ENCODE data around the gene FUT4. TPM values are rescaled to one million over a fixed set of nuclear protein-coding genes. Genes with fewer than 3 reads are reported as not detected.
"Not testable (repeated sequence)": the region's sequence is repeated elsewhere in the genome, so short reads cannot be mapped to it uniquely, and the experiment has no call there.

The FUT4 gene
- polyA plus RNA-seq, 5 donors: 6.7 to 8.3 (median 7.0) TPM

DNA sequence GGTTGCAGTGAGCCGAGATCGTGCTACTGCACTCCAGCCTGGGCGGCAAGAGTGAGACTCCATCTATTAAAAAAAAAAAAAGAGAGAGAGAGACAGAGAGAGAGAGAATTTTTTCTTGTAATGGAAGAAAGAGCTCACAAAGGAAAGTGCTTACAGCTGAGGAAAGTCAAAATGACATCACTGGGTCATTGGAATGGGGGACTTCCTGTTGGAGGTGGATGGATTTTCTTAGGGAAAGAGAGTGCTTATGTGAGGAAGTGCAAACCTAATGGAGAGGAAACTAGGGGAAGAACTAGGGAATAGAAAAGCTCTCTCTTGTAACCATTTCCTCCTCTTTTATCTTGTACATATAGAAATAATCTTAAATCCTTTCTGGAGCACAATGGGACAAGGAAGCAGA lies 17.1 kb downstream of the FUT4 start:
- no peak for DNase-seq

- DNase-seq: no peak
These were observed 19.6 kb downstream of the FUT4 start for GRCh38 chr11:94563176-94563847.

DNA sequence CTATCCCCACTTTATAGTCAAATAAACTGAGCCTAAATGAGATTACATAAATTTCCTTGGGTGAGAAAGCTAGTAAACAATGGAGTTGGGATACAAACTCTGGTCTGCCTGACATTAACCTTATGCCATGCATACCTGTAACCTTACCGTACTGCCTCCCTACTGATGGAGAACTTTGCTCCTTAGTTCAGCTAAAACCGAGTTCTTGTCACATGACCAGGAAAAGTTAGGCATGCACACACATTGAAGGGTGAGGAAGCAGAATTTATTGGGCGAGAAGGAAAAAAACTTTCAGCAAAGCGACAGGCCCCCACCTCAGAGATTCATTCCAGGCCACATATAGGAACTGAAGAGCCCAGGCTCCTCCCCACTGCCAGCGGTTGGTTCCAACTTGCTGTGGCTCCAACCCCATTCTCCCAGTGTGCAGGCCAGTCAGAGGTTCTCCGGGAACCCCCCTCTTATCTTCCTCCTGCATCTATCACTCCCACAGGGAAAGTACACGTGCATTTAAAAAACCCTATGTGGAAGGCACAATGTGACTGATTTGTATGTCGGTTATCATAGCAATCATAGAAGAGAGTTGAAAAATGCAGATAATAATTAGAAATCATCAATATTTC lies 20.2 kb downstream of the FUT4 start:
- no peak for DNase-seq

GRCh38 chr11:94567181-94567670 lies 23.5 kb downstream of the FUT4 start, which contains the start of gene PIWIL4:
Gene PIWIL4, plus strand, starts transcription at chr11:94567368. Its CDS starts 151 bp downstream, at chr11:94567519.
- no peak for DNase-seq

DNA sequence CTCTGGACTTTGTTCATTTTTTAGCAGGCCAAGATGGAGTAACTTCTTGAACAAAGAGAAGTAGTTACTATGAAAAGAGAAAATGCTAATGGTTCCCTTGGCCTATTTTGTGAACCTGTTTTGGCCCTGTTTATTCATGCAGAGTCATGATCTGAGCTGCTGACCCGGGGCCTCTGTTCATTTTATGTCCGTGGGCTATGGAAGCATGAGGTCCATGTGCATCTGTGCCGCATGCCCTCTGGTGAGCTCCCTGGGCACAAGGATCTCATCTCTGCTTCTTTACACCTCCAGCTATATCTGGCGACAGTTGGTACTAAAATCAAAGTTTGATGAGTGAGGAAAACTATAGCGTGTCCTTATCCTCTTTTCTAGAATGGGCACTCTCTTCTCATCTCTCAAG lies 24.5 kb downstream of the FUT4 start:
- DNase-seq: no peak

- no peak for DNase-seq
These were observed 25.0 kb downstream of the FUT4 start for GRCh38 chr11:94568717-94569116.

DNA sequence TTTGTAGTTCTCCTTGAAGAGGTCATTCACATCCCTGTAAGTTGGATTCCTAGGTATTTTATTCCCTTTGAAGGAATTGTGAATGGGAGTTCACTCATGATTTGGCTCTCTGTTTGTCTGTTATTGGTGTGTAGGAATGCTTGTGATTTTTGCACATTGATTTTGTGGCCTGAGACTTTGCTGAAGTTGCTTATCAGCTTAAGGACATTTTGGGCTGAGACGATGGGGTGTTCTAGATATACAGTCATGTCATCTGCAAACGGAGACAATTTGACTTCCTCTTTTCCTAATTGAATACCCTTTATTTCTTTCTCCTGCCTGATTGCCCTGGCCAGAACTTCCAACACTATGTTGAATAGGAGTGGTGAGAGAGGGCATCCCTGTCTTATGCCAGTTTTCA lies 29.3 kb downstream of the FUT4 start:
- not testable (repeated sequence) for DNase-seq

- DNase-seq: no peak
These were observed 30.7 kb downstream of the FUT4 start for GRCh38 chr11:94574193-94574961.

GRCh38 chr11:94576306-94576705 lies 32.6 kb downstream of the FUT4 start:
- no peak for DNase-seq

DNA sequence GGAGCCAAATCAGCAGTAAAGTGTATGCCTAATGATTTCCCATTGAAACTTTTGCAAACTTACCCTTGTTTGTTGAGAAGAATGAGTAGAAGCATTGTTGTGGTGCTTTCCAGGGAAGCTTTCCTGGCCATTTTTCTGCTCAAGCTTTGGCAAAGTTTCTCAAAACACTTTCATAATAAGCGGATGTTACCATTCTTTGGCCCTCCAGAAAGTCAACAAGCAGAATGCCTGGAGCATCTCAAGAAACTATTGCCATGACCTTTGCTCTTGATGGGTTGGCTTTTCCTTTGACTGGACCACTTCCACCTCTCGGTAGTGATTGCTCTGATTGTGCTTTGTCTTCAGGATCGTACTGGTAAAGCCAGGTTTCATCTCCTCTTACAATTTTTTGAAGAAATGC lies 34.1 kb downstream of the FUT4 start:
- DNase-seq: no peak

DNA sequence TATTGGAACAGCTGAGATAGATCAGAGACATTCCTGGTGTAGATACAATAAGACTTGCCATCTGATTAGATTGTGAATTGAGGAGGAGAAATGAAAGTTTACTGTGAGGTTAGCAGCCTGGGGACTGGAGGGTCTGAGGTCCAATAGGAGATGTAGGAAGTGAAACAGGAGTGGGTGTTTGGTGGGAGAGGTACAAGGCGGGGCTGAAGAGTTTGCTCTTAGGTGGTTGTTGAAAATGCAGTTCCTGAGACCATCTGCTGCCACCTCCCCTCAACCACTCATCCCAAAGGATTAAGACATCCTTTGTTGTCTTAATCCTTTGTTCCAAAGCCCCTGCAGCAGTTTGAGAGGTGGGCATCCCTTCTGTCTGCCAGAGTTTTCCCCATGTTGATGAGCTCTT lies 38.2 kb downstream of the FUT4 start:
- no peak for DNase-seq

- no peak for DNase-seq
These were observed 39.6 kb downstream of the FUT4 start for GRCh38 chr11:94583213-94583865.

- DNase-seq: no peak
These were observed 40.3 kb downstream of the FUT4 start for GRCh38 chr11:94583866-94584500.

- no peak for DNase-seq
These were observed 41.3 kb downstream of the FUT4 start for GRCh38 chr11:94584978-94585377.

DNA sequence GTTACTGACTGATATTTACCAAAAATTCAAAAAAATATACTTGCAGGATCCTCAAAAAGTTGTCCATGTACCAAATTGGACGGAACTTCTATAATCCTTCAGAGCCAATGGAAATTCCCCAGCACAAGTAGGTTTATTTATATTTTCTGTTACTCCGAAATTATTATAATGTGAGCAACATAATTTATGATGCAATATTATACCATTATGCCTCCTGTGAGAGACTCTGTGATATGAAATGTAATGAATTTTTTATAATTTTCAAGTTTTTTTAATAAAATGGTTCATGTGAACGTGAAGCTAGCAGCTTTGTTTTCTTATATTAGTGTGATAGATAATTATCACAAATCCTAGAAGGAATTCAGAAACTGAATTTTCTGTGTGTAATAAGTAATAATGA lies 41.7 kb downstream of the FUT4 start:
- no peak for DNase-seq

DNA sequence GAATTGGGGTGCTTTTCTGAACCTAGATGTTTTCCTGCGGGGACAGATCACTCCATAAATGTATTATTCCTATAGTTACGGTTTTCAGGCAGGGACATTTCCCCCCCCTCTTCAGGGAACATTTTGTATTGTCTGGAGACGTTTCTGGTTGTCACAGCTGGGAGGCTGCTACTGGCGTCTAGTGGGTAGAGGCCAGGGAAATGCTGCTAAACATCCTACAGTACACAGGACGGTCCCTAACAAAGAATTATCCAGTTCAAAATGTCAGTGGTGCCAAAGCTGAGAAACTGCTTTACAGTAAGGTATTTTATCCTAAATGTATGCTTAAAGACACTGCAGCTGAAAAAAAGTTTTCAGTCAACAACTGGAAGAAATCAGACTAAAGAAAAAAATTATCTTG lies 42.8 kb downstream of the FUT4 start:
- no peak for DNase-seq

DNA sequence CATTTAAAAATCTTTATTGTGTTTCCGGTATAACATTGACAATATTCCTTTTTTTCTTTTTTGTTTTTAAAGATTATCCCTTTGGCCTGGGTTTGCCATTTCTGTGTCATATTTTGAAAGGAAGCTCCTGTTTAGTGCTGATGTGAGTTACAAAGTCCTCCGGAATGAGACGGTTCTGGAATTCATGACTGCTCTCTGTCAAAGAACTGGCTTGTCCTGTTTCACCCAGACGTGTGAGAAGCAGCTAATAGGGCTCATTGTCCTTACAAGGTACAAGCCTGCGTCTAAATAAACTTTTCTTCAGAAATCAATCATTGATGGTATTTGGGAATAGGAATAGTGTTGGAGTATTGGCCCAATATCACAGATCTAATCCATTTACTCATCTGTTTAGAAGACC lies 43.3 kb downstream of the FUT4 start:
- no peak for DNase-seq

DNA sequence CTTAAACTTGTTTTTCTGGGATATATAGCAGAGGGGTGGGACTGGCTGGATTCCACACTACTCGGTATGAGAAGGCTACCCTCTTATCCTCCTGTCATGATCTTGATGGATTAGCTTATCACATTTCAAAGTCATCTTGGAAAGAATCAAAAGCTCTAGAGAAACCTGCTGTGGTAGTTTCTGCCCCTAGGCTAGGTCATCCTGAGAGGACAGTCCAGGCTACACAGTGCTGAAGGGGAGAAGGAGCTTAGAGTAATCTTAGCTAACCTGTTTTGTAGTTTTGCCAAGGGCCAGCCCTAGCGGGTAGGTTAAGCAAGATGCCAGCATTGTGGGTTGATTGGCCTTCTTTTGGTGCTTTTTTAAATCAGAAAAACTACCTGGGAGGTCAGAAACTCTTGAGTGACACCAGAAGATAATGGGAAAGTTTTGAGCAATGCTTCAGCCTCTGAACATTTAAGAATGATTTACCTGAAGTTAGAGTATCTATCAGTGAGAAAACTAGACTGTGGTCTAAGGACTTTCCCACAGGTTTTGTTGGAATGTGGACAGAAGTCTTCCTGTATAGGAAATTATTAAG lies 44.7 kb downstream of the FUT4 start:
- DNase-seq: no peak

GRCh38 chr11:94590352-94591041 lies 46.8 kb downstream of the FUT4 start:
- no peak for DNase-seq

DNA sequence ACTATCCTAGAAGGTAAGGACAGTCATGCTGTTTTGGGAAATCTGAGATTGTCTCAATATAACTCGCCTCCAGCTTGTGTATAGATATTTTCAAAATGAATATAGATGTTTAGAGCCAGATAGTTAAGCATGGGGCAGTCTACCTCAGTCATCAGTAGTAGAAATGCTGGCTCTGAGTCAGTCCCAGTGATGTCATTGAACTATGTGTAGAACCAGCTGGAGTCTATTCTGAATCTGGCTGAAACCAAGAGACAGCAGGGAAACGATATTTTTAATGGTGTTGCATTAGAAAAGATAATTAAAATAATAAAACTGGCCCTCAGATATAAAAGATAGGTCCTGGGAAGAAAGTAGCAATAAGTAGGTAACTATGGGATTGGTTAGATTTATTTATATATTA lies 49.3 kb downstream of the FUT4 start:
- no peak for DNase-seq

GRCh38 chr11:94595076-94595475 lies 51.4 kb downstream of the FUT4 start:
- DNase-seq: no peak

Measured in right lung (tissue), 5 donors.